HepG2 (cell line): ENCODE measurements around the gene TMEM183A. TPM values are rescaled to one million over a fixed set of nuclear protein-coding genes. Genes with fewer than 3 reads are reported as not detected.

Experiments
- ARID5B ChIP-seq: IDR thresholded peaks from 2 replicates; pipeline ENCODE4 v1.4.0; 2020; ENCODE audit warnings: mild to moderate bottlenecking, missing genetic modification reagents
- CSRNP2 ChIP-seq: sonication (generic); formaldehyde crosslinking; conservative IDR thresholded peaks from 2 replicates; pipeline ENCODE4 v1.8.0; 2022; ENCODE audit warnings: low read depth, missing genetic modification reagents
- EZH2 ChIP-seq: conservative IDR thresholded peaks from 2 replicates; pipeline ENCODE4 v1.6.1; 2012; ENCODE audit warnings: mild to moderate bottlenecking, low read depth, low read length, moderate library complexity
- JARID2 ChIP-seq: sonication (generic); formaldehyde crosslinking; IDR thresholded peaks from 2 replicates; pipeline ENCODE4 v1.8.1; 2023; ENCODE audit warnings: missing genetic modification reagents, inconsistent platforms; ENCODE audit not compliant: insufficient replicate concordance
- MBD4 ChIP-seq: IDR thresholded peaks from 2 replicates; pipeline ENCODE4 v1.6.1; 2012; ENCODE audit warnings: low read length, inconsistent platforms, borderline replicate concordance
- ONECUT2 ChIP-seq: sonication (generic); formaldehyde crosslinking; IDR thresholded peaks from 2 replicates; pipeline ENCODE4 v1.4.0; 2020; ENCODE audit warnings: missing genetic modification reagents
- TSC22D2 ChIP-seq: sonication (generic); formaldehyde crosslinking; IDR thresholded peaks from 2 replicates; pipeline ENCODE4 v1.5.1; 2020; ENCODE audit warnings: missing genetic modification reagents, mild to moderate bottlenecking, borderline replicate concordance
- ZFP1 ChIP-seq: IDR thresholded peaks from 2 replicates; pipeline ENCODE4 v1.6.1; 2016
- ZMAT5 ChIP-seq: sonication (generic); formaldehyde crosslinking; IDR thresholded peaks from 2 replicates; pipeline ENCODE4 v1.5.0; 2020; ENCODE audit warnings: mild to moderate bottlenecking, low read depth, missing genetic modification reagents, borderline replicate concordance
- ZNF136 ChIP-seq: sonication (generic); formaldehyde crosslinking; IDR thresholded peaks from 2 replicates; pipeline ENCODE4 v1.8.1; 2022; ENCODE audit warnings: low read depth, mild to moderate bottlenecking, moderate library complexity, missing genetic modification reagents
- ZNF207 ChIP-seq: fragments of 450-650 bp; IDR thresholded peaks from 2 replicates; pipeline ENCODE4 v1.6.1; 2016; ENCODE audit warnings: antibody characterized with exemption, borderline replicate concordance
- ZNF382 ChIP-seq: sonication (generic); formaldehyde crosslinking; IDR thresholded peaks from 2 replicates; pipeline ENCODE4 v1.5.0; 2020; ENCODE audit warnings: missing genetic modification reagents, mild to moderate bottlenecking, borderline replicate concordance
- ZNF543 ChIP-seq: sonication (generic); formaldehyde crosslinking; IDR thresholded peaks from 2 replicates; pipeline ENCODE4 v1.4.0; 2020; ENCODE audit warnings: mild to moderate bottlenecking, missing genetic modification reagents
- ZNF710 ChIP-seq: sonication (generic); formaldehyde crosslinking; IDR thresholded peaks from 2 replicates; pipeline ENCODE4 v1.5.0; 2020; ENCODE audit warnings: mild to moderate bottlenecking, missing genetic modification reagents, borderline replicate concordance
- ZNF75D ChIP-seq: sonication (generic); formaldehyde crosslinking; IDR thresholded peaks from 2 replicates; pipeline ENCODE4 v1.8.1; 2023; ENCODE audit warnings: missing genetic modification reagents, mild to moderate bottlenecking, borderline replicate concordance
- polyA plus RNA-seq, 8 experiments: library from polyadenylated mRNA; depleted of rRNA in 3 of 8; stranded (reverse) in 7 of 8; unstranded in 1 of 8; fragments of >200 nt; fragmentation: Illumina TruSeq in 4 of 8; extraction: Trizol in 4 of 8; gene quantifications; 2 replicates each; pipeline versions ENCODE4 v1.2.1 to v1.2.3, GENCODE V29; 2011 to 2016; ENCODE audit warnings: low read depth in 4 of 8, missing spikeins in 1 of 8, mixed read lengths in 1 of 8; ENCODE audit not compliant: insufficient read depth in 1 of 8
- total RNA-seq, 5 experiments: library from RNA; depleted of rRNA; stranded (reverse); fragments of >200 nt; fragmentation: Illumina TruSeq; extraction: Trizol; gene quantifications; 2 replicates each; pipeline ENCODE4 v1.2.3, GENCODE V29; 2016; ENCODE audit warnings: low read depth in 1 of 5

TMEM183A gene
- total and polyA plus RNA-seq, 2 of the 13 experiments (the other 11 are each of a cell fraction or from before 2014, with no cell fraction given), result 59.7 to 82.0 TPM

GRCh38 chr1:202957733-202958543 is 49.2 kb upstream of the TMEM183A start, which contains the start of gene ADIPOR1 (continued):
- TF ChIP-seq ARID5B (CRISPR knock-in tag), result 0 out of 2 replicates have a peak, but pooled peaks have one; percentile 11
- no peak for TF ChIP-seq ZFP1 (CRISPR knock-in tag)
- no peak for TF ChIP-seq ZNF543 (CRISPR knock-in tag)
- TF ChIP-seq ZNF710 (CRISPR knock-in tag), result no peak
- TF ChIP-seq TSC22D2 (CRISPR knock-in tag), result no peak
- no peak for TF ChIP-seq ZNF75D (CRISPR knock-in tag)
- TF ChIP-seq EZH2, result no peak
- no peak for TF ChIP-seq ZNF136 (CRISPR knock-in tag)
- no peak for TF ChIP-seq MBD4
- TF ChIP-seq ONECUT2 (CRISPR knock-in tag), result no peak
- no peak for TF ChIP-seq CSRNP2
- no peak for TF ChIP-seq ZNF207
- TF ChIP-seq JARID2 (CRISPR knock-in tag), result no peak
- no peak for TF ChIP-seq ZNF382 (CRISPR knock-in tag)
- no peak for TF ChIP-seq ZMAT5 (CRISPR knock-in tag)
